HEK293T (cell line): ENCODE measurements around the gene TGFBI.

Source experiments
- CTCF ChIA-PET: fragments of 350-600 bp; formaldehyde crosslinking; extraction: SDS; loops from one replicate; lab custom pipeline; 2021; ENCODE audit warnings: antibody characterized with exemption, inconsistent platforms; lab: Yijun Ruan, JAX
- POLR2A ChIA-PET: fragments of 350-600 bp; formaldehyde crosslinking; extraction: SDS; loops from one replicate; lab custom pipeline; 2020; ENCODE audit warnings: antibody characterized with exemption, inconsistent platforms; lab: Yijun Ruan, JAX
- DNase-seq: peaks from one replicate; pipeline ENCODE4 v3.0.0; 2012; ENCODE audit warnings: mixed read lengths; ENCODE audit errors: extremely low spot score
- ARNT ChIP-seq: fragments of 450-650 bp; IDR thresholded peaks from 2 replicates; pipeline ENCODE4 v1.6.1; 2017; ENCODE audit warnings: mild to moderate bottlenecking
- BHLHE40 ChIP-seq: fragments of 450-650 bp; IDR thresholded peaks from 2 replicates; pipeline ENCODE4 v1.6.1; 2016; ENCODE audit warnings: mild to moderate bottlenecking, moderate library complexity, borderline replicate concordance
- CTBP1 ChIP-seq: fragments of 450-650 bp; IDR thresholded peaks from 2 replicates; pipeline ENCODE4 v1.6.1; 2016; ENCODE audit warnings: borderline replicate concordance
- ELF4 ChIP-seq: fragments of 450-650 bp; IDR thresholded peaks from 2 replicates; pipeline ENCODE4 v1.6.1; 2017; ENCODE audit warnings: antibody characterized with exemption
- FOXA1 ChIP-seq: fragments of 450-650 bp; IDR thresholded peaks from 2 replicates; pipeline ENCODE4 v1.6.1; 2016; ENCODE audit warnings: mild to moderate bottlenecking
- FOXK2 ChIP-seq: fragments of 450-650 bp; IDR thresholded peaks from 2 replicates; pipeline ENCODE4 v1.6.1; 2016; ENCODE audit warnings: mild to moderate bottlenecking
- FOXM1 ChIP-seq: fragments of 450-650 bp; IDR thresholded peaks from 2 replicates; pipeline ENCODE4 v1.6.1; 2017; ENCODE audit warnings: mild to moderate bottlenecking, borderline replicate concordance
- HDGF ChIP-seq: fragments of 450-650 bp; IDR thresholded peaks from 2 replicates; pipeline ENCODE4 v1.6.1; 2017; ENCODE audit warnings: antibody characterized with exemption, borderline replicate concordance
- L3MBTL2 ChIP-seq: fragments of 450-650 bp; conservative IDR thresholded peaks from 2 replicates; pipeline ENCODE4 v1.6.1; 2016; ENCODE audit warnings: mild to moderate bottlenecking
- LEF1 ChIP-seq: fragments of 450-650 bp; IDR thresholded peaks from 2 replicates; pipeline ENCODE4 v1.6.1; 2017; ENCODE audit warnings: mild to moderate bottlenecking, borderline replicate concordance
- NFRKB ChIP-seq: fragments of 450-650 bp; IDR thresholded peaks from 2 replicates; pipeline ENCODE4 v1.6.1; 2016; ENCODE audit warnings: mild to moderate bottlenecking, moderate library complexity
- SP1 ChIP-seq: fragments of 450-650 bp; IDR thresholded peaks from 2 replicates; pipeline ENCODE4 v1.6.1; 2017
- SUZ12 ChIP-seq: fragments of 450-650 bp; IDR thresholded peaks from 2 replicates; pipeline ENCODE4 v1.6.1; 2016; ENCODE audit warnings: mild to moderate bottlenecking
- TARDBP ChIP-seq: fragments of 450-650 bp; IDR thresholded peaks from 2 replicates; pipeline ENCODE4 v1.6.1; 2016
- ZNF384 ChIP-seq: fragments of 450-650 bp; IDR thresholded peaks from 2 replicates; pipeline ENCODE4 v1.6.1; 2016
- TF ChIP-seq, protein P1 (sequence below): fragments of 450-650 bp; IDR thresholded peaks from 2 replicates; pipeline ENCODE4 v1.6.1; 2016

Gene TGFBI

DNA sequence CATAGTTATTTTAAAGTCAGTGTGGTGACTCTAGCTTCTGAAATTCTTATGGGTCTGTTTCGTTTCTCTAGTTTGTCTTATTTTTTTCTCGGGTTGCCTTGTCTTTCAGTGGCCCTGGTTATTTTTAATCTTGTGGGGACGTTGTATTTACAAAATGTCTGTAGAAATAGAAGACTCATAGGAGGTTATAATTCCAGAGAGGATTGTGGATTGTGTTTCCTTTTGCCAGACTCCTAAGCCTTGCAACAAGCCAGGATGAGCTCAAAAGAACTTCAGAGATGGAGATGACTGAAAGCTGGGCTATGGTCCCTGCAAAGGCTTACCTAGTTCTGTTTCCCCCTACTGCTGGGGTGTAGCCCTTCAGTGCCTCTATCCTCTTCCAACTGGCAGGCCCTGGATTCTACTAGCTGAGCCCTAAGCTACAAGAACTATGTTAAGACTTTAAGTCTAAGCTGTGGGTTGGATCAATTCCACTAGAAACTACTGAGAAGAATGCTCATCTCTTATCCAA lies 41.8 kb upstream of the TGFBI start:
- no peak for DNase-seq
- ChIA-PET CTCF (interaction anchor here (0.6 to 2.2 kb wide), 6 partner anchors 9 to 297 kb away, joined by 3 to 14 read pairs (median 4); no protein-coding TSS in a partner anchor), POLR2A (interaction anchor here (0.6 to 1.4 kb wide), 3 partner anchors 10 to 67 kb away, joined by 3 to 4 read pairs (median 4); no protein-coding TSS in a partner anchor)
- TF ChIP-seq FOXM1 (no peak), BHLHE40 (no peak), FOXK2 (no peak), LEF1 (no peak), SP1 (no peak), L3MBTL2 (no peak), HDGF (no peak), ARNT (no peak), ELF4 (no peak), NFRKB (no peak), TARDBP (no peak), FOXA1 (no peak)

DNA sequence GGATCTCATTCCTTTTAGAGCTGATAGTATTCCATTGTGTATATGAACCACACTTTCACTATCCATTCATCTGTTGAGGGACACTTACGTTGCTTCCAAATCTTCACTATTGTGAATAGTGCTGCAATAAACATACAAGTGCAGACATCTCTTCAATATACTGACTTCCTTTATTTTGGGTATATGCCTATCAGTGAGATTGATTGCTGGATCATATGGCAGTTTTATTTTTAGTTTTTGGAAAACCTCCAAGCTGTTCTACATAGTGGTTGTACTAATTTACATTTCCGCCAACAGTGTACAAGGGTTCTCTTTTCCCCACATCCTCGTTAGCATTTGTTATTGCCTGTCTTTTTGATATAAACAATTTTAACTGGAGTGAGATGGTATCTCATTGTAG lies 40.2 kb upstream of the TGFBI start:
- TF ChIP-seq ELF4 (no peak), LEF1 (no peak), NFRKB (no peak), ZNF384 (no peak), HDGF (no peak), FOXK2 (no peak), BHLHE40 (no peak), FOXM1 (no peak), ARNT (no peak), SP1 (no peak), TARDBP (no peak), SUZ12 (no peak), CTBP1 (no peak), FOXA1 (no peak), L3MBTL2 (no peak)
- TF ChIP-seq, protein P1, sequence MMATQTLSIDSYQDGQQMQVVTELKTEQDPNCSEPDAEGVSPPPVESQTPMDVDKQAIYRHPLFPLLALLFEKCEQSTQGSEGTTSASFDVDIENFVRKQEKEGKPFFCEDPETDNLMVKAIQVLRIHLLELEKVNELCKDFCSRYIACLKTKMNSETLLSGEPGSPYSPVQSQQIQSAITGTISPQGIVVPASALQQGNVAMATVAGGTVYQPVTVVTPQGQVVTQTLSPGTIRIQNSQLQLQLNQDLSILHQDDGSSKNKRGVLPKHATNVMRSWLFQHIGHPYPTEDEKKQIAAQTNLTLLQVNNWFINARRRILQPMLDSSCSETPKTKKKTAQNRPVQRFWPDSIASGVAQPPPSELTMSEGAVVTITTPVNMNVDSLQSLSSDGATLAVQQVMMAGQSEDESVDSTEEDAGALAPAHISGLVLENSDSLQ: no peak
- ChIA-PET POLR2A (no interaction called here), CTCF (interaction anchor here (1.2 to 2.2 kb wide), 2 partner anchors 9 to 11 kb away, joined by 5 to 14 read pairs; no protein-coding TSS in a partner anchor)
- no peak for DNase-seq

DNA sequence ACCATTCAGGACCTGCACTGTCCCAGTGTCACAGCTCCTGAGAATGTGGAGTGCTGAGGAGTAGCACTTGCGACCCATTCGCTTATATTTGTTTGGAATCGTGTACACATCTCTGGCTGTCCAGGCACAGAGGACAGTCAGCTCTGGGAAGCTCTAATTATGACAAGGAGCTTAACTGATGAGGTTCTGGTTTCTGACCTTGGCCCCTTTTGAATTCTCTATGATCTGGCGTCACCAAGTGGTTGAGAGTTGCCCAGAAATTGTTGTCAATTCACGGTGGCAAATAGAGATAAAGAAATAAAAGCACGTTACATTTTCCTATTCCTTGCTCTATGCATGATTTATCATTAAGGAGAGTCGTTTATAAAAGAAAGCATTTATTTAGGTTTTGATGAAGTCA lies 39.1 kb upstream of the TGFBI start:
- CTCF ChIA-PET: no interaction called here
- no peak for DNase-seq
- TF ChIP-seq, protein P1: no peak
- POLR2A ChIA-PET: interaction anchor here (1.2 kb wide), 1 partner anchor 92 kb away, joined by 3 read pairs; no protein-coding TSS in a partner anchor

DNA sequence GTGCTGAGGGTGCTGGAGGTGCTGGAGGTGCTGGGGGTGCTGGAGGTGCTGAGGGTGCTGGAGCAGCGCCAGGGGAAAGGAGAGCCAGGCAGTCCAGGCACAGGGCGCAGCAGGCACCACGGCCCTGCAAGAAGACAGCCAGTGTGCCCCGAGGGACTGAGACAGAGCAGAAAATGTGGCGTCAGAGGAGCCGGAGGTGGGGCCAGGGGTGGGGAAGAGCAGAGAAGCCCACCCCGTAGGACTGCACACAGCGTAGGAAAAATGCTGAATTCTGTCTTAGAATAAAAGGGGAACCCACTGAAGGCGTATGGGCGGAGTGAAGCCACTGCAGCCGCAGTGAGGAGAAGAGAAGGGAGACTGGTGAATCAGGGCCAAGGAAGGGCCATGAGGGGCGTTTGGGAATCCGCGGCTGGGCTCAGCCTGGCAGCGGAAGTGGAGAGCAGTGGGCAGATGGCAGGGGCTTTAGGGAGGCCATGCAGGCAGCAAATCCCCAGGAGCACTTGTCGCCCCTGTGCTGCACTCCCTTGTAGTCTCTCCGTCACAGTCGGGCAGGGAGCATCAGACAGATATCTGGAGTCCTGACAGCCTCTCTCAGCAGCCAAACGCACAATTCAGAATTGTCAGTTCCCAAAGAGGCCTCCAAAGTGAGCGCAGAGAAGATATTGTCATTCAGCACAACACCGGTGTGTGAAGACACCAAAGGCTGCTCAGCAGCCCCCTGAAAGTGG lies 38.1 kb upstream of the TGFBI start:
- POLR2A ChIA-PET: interaction anchor here (1.2 kb wide), 1 partner anchor 91 kb away, joined by 3 read pairs; no protein-coding TSS in a partner anchor
- TF ChIP-seq ELF4: no peak
- TF ChIP-seq BHLHE40: no peak
- TF ChIP-seq, protein P1: no peak
- no peak for TF ChIP-seq LEF1
- CTCF ChIA-PET: interaction anchor here (0.9 kb wide), 1 partner anchor 13 kb away, joined by 5 read pairs; no protein-coding TSS in a partner anchor
- DNase-seq: no peak

DNA sequence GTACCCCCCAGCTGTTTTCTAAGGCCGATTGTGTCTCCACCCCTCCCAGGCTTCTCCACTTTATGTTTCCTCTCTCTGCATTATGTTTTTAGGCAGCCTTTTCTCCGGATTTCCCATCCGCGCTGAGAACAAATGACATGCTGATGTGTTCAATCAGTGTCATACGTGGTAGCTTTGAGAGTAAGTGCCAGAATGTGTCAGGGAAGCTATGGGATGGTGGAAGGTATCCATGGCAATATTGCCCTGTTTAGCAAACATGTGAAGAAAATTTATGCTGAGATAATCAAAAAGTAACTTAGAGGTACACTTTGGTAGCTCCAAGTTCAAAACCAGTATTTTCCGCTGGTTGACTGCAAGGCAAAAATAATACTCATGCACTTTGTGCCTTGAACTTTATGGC lies 37.4 kb upstream of the TGFBI start:
- no peak for TF ChIP-seq SUZ12
- no peak for TF ChIP-seq FOXA1
- TF ChIP-seq L3MBTL2: no peak
- TF ChIP-seq, protein P1: no peak
- TF ChIP-seq SP1: no peak
- no peak for TF ChIP-seq ELF4
- TF ChIP-seq TARDBP: no peak
- CTCF ChIA-PET: interaction anchor here (0.9 kb wide), 1 partner anchor 14 kb away, joined by 5 read pairs; no protein-coding TSS in a partner anchor
- POLR2A ChIA-PET: no interaction called here
- DNase-seq: no peak

DNA sequence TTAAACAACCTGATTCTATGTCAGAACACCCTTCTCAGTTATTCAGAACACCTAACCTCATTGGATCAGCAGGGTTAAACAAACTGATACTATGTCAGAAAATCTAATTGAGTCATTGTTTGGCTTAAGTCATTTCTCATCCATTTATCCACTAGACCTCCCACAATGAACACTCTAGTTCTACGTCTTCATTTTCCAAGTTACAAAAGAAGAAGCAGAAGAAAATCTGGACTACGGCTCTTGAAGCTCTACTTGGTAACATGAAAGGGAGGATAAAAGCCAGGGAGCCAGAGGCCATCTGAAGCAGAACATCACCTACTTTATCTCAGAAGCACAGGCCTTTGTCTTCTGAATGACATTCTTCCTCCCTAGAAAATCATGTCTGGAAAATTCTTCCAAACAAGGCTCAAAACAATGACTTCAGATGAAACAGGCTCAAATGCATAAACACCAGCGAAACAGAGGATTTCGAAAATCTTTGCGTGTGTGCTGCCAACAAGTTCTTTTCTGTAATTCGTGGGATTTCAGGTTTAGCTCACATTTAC lies 35.4 kb upstream of the TGFBI start:
- no peak for DNase-seq
- ChIA-PET CTCF (interaction anchor here (0.6 to 2.0 kb wide), 2 partner anchors 16 to 44 kb away, joined by 3 to 14 read pairs; no protein-coding TSS in a partner anchor), POLR2A (interaction anchor here (0.9 to 2.2 kb wide), 5 partner anchors 13 to 66 kb away, joined by 3 to 7 read pairs (median 6); no protein-coding TSS in a partner anchor)
- no peak for TF ChIP-seq SUZ12
- TF ChIP-seq FOXK2: no peak
- TF ChIP-seq BHLHE40: no peak
- no peak for TF ChIP-seq TARDBP
- TF ChIP-seq L3MBTL2: no peak
- TF ChIP-seq FOXM1: no peak
- no peak for TF ChIP-seq CTBP1
- TF ChIP-seq HDGF: no peak
- TF ChIP-seq, protein P1: no peak
- TF ChIP-seq ELF4: no peak
- no peak for TF ChIP-seq ARNT
- TF ChIP-seq SP1: no peak
- no peak for TF ChIP-seq FOXA1
